ENCODE measurements around the gene NT5C.
"Not testable (repeated sequence)": the region's sequence is repeated elsewhere in the genome, so short reads cannot be mapped to it uniquely, and the experiment has no call there.

Gene NT5C

DNA sequence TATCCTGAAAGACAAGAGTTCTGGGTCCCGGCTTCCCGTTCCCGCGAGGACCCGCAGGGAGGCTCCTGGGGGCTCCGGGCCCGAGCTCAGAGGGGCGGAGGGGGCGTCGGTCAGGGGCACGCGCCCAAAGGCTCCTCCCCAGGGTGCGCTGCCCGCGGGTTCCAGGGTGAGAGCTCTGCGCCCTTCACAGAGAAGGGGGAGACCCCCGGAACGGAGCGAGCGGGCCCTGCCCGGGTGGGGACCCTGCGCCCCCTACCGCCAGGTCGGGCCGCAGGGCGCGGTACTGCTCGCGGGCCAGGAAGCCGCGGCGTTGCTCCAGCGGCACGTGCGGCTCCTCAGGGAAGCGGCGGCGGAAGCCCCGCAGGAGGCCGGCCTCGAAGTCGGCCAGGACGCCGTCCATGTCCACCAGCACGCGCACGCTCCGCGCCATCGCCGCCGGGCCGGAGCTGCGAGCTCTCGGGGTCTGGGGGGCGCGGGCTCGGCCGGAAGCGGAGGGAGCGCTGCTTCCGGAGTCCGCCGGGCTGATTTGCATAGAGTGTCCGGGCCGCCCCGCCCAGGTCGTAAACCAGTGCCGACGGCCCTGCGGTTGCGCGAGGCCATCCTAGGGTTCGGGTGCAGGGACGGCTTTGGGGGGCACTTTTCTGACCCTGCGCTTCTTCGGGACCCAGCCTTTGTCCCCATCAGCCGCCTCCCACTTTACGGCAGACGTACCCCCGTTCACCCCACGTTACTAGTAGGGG lies at the start of gene NT5C:
Gene NT5C (minus strand): TSS at position 465 of the 740 bp plus-strand sequence. CDS start 35 bp downstream, at position 430.
- H3K9ac ChIP-seq (ENCODE audit: low read depth, low read length) = peak within 1 kb of the TSS; percentile 95
- peak within 1 kb of the TSS; percentile 72 for H3K27ac ChIP-seq (ENCODE audit: low read length)
- no peaks in the 10 kb centered on the region for H3K4me1 ChIP-seq (ENCODE audit: insufficient read depth, low read length)
- no peaks in the 10 kb centered on the region for H3K9me3 ChIP-seq (ENCODE audit: insufficient read depth, low read depth, low read length)
- H3K27me3 ChIP-seq (ENCODE audit: insufficient read depth, low read length) = no peaks in the 10 kb centered on the region
- H3K36me3 ChIP-seq (ENCODE audit: insufficient read depth, low read depth, low read length) = peaks cover 33% of the 10 kb centered on the region
- peak within 1 kb of the TSS; percentile 86 for H3K4me3 ChIP-seq (ENCODE audit: low read length)

DNA sequence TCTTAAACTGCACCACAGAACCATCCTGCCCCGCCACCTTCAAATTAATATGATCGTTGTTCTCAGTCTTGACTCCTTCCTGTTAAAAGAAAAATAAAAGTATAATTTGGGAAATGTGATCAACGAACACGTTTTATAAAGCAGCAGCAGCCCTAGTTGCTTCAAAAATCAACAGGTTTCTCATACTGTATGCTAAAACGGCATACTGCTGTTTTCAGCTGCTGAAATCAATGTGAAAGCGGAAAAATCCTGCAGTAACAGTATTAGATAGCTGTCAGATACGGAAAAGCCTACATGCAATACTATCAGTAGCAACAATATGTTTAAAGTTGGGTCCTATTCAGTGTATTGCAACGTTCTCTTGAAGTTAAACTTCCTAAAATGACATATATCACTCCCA lies 49.6 kb upstream of the NT5C start:
- Histone ChIP-seq H3K4me3 (ENCODE audit: low read length) (peak overlapping the region; percentile 90), H3K27ac (ENCODE audit: low read length) (no peak overlapping the region), H3K36me3 (ENCODE audit: insufficient read depth, low read depth, low read length) (peaks cover 51% of the 10 kb centered on the region), H3K27me3 (ENCODE audit: insufficient read depth, low read length) (no peaks in the 10 kb centered on the region), H3K9ac (ENCODE audit: low read depth, low read length) (peak overlapping the region; percentile 97), H3K9me3 (ENCODE audit: insufficient read depth, low read depth, low read length) (no peaks in the 10 kb centered on the region), H3K4me1 (ENCODE audit: insufficient read depth, low read length) (no peaks in the 10 kb centered on the region)

DNA sequence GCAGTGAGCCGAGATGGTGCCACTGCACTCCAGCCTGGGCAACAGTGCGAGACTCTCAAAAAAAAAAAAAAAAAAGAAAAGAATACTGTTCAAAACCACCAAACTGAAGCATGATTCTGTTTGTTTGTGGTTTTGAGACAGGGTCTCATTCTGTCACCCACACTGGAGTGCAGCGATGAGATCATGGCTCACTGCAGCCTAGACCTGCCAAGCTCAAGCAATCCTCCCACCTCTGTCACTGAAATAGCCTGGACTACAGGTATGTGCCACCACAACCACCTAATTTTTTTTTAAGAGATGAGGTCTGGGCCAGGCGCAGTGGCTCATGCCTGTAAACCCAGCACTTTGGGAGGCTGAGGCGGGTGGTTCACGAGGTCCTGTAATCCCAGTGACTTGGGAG lies 46.9 kb upstream of the NT5C start:
- Histone ChIP-seq H3K4me3 (ENCODE audit: low read length) (no peak overlapping the region), H3K27me3 (ENCODE audit: insufficient read depth, low read length) (no peaks in the 10 kb centered on the region), H3K36me3 (ENCODE audit: insufficient read depth, low read depth, low read length) (peaks cover 77% of the 10 kb centered on the region), H3K9ac (ENCODE audit: low read depth, low read length) (no peak overlapping the region), H3K27ac (ENCODE audit: low read length) (no peak overlapping the region), H3K4me1 (ENCODE audit: insufficient read depth, low read length) (no peaks in the 10 kb centered on the region), H3K9me3 (ENCODE audit: insufficient read depth, low read depth, low read length) (no peaks in the 10 kb centered on the region)

DNA sequence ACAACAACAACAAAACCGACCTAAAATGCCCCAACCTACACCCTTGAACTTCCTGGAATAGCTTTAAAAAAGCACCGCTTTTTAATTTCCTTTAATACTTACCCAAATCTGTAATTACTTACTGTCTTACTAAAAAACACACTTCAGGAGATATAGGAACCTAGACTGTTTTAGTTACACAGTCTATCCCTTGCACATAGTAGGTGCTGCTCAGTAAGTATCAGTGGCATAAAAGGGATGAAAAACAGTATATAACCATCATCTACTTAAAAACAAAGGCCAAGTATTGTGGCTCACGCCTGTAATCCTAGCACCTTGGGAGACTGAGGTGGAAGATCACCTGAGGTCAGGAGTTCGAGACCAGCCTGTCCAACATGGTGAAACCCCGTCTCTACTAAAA lies 45.1 kb upstream of the NT5C start:
- H3K36me3 ChIP-seq (ENCODE audit: insufficient read depth, low read depth, low read length) = peaks cover 96% of the 10 kb centered on the region
- H3K4me3 ChIP-seq (ENCODE audit: low read length) = no peak overlapping the region
- no peak overlapping the region for H3K9ac ChIP-seq (ENCODE audit: low read depth, low read length)
- H3K27me3 ChIP-seq (ENCODE audit: insufficient read depth, low read length) = no peaks in the 10 kb centered on the region
- no peaks in the 10 kb centered on the region for H3K9me3 ChIP-seq (ENCODE audit: insufficient read depth, low read depth, low read length)
- H3K27ac ChIP-seq (ENCODE audit: low read length) = no peak overlapping the region
- H3K4me1 ChIP-seq (ENCODE audit: insufficient read depth, low read length) = no peaks in the 10 kb centered on the region

DNA sequence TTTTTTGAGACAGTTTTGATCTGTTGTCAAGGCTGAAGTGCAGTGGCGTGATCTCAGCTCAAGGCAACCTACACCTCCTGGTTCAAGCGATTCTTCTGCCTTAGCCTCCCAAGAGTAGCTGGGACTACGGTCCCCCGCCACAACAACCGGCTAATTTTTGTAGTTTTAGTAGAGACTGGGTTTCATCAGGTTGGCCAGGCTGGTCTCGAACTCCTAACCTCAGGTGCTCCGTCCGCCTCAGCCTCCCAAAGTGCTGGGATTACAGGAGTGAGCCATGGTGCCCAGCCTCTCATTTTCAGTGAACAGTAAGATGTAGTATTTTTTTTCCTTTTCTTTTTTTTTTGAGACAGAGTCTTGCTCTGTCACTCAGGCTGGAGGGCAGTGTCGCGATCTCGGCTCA lies 43.5 kb upstream of the NT5C start:
- Histone ChIP-seq H3K4me3 (ENCODE audit: low read length) (no peak overlapping the region), H3K9me3 (ENCODE audit: insufficient read depth, low read depth, low read length) (no peaks in the 10 kb centered on the region), H3K27me3 (ENCODE audit: insufficient read depth, low read length) (no peaks in the 10 kb centered on the region), H3K9ac (ENCODE audit: low read depth, low read length) (no peak overlapping the region), H3K4me1 (ENCODE audit: insufficient read depth, low read length) (no peaks in the 10 kb centered on the region), H3K36me3 (ENCODE audit: insufficient read depth, low read depth, low read length) (peaks cover 99% of the 10 kb centered on the region), H3K27ac (ENCODE audit: low read length) (no peak overlapping the region)

DNA sequence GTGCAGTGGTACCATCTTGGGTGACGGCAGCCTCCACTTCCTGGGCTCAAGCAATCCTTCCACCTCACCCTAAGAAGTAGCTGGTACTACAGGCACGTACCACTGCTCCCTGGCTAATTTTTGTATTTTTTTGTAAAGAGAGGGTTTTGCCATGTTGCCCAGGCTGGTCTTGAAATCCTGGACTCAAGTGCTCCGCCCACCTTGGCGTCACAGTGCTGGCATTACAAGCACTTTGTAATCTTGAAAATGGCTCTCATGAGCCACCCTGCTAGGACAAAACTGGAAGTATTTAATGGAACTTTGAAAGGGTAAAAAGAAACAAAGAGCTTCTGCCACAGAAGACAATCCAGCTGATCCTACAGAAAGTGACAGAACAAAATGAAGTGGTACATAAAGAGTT lies 42.0 kb upstream of the NT5C start:
- Histone ChIP-seq H3K27me3 (ENCODE audit: insufficient read depth, low read length) (no peaks in the 10 kb centered on the region), H3K4me3 (ENCODE audit: low read length) (no peak overlapping the region), H3K9me3 (ENCODE audit: insufficient read depth, low read depth, low read length) (no peaks in the 10 kb centered on the region), H3K36me3 (ENCODE audit: insufficient read depth, low read depth, low read length) (peaks cover 98% of the 10 kb centered on the region), H3K9ac (ENCODE audit: low read depth, low read length) (no peak overlapping the region), H3K4me1 (ENCODE audit: insufficient read depth, low read length) (no peaks in the 10 kb centered on the region), H3K27ac (ENCODE audit: low read length) (no peak overlapping the region)

DNA sequence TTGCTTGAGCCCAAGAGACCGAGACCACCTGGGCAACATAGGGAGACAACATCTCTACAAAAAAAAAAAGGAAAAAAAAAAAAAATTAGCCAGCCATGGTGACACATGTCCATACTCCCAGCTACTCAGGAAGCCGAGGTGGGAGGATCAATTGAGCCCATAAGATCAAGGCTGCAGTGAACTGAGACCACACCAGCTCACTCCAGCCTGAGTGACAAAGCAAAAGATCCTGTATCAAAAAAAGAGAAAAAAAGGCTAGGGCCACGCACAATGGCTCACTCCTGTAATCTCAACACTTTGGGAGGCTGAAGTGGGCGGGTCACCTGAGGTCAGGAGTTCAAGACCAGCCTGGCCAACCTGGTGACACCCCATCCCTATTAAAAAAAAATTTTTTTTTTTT lies 37.5 kb upstream of the NT5C start:
- no peak overlapping the region for H3K27ac ChIP-seq (ENCODE audit: low read length)
- H3K36me3 ChIP-seq (ENCODE audit: insufficient read depth, low read depth, low read length) = peaks cover 91% of the 10 kb centered on the region
- no peaks in the 10 kb centered on the region for H3K27me3 ChIP-seq (ENCODE audit: insufficient read depth, low read length)
- no peaks in the 10 kb centered on the region for H3K4me1 ChIP-seq (ENCODE audit: insufficient read depth, low read length)
- H3K4me3 ChIP-seq (ENCODE audit: low read length) = no peak overlapping the region
- no peak overlapping the region for H3K9ac ChIP-seq (ENCODE audit: low read depth, low read length)
- H3K9me3 ChIP-seq (ENCODE audit: insufficient read depth, low read depth, low read length) = no peaks in the 10 kb centered on the region

DNA sequence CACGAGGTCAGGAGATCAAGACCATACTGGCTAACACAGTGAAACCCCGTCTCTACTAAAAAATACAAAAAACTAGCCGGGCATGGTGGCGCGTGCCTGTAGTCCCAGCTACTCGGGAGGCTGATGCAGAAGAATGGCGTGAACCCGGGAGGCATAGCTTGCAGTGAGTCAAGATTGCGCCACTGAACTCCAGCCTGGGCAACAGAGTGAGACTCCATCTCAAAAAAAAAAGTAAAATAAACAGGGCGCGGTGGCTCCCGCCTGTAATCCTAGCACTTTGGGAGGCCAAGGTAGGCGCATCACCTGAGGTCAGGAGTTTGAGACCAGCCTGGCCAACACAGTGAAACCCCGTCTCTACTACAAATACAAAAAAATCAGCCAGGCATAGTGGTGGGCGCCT lies 33.1 kb upstream of the NT5C start:
- not testable (repeated sequence) for H3K4me3 ChIP-seq (ENCODE audit: low read length); H3K27ac ChIP-seq (ENCODE audit: low read length); H3K27me3 ChIP-seq (ENCODE audit: insufficient read depth, low read length); H3K9ac ChIP-seq (ENCODE audit: low read depth, low read length); H3K9me3 ChIP-seq (ENCODE audit: insufficient read depth, low read depth, low read length); H3K4me1 ChIP-seq (ENCODE audit: insufficient read depth, low read length)
- H3K36me3 ChIP-seq (ENCODE audit: insufficient read depth, low read depth, low read length) = peaks cover 52% of the 10 kb centered on the region

DNA sequence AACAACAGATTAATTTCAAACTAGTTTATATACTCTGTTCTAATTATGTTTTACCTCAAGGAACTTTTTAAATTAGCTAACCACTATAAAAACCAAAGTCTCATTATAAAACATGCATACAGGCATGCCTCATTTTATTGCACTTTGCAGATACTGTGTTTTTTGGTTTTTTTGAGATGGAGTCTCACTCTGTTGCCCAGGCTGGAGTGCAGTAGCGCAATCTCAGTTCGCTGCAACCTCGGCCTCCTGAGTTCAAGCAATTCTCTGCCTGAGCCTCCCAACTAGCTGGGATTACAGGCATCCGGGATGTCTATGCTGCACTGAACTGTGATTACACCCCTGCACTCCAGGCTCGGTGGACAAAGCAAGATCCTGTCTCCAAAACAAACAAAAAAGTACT lies 31.5 kb upstream of the NT5C start:
- Histone ChIP-seq H3K27ac (ENCODE audit: low read length) (no peak overlapping the region), H3K36me3 (ENCODE audit: insufficient read depth, low read depth, low read length) (peaks cover 38% of the 10 kb centered on the region), H3K4me1 (ENCODE audit: insufficient read depth, low read length) (no peaks in the 10 kb centered on the region), H3K9ac (ENCODE audit: low read depth, low read length) (no peak overlapping the region), H3K4me3 (ENCODE audit: low read length) (no peak overlapping the region), H3K9me3 (ENCODE audit: insufficient read depth, low read depth, low read length) (no peaks in the 10 kb centered on the region), H3K27me3 (ENCODE audit: insufficient read depth, low read length) (no peaks in the 10 kb centered on the region)

DNA sequence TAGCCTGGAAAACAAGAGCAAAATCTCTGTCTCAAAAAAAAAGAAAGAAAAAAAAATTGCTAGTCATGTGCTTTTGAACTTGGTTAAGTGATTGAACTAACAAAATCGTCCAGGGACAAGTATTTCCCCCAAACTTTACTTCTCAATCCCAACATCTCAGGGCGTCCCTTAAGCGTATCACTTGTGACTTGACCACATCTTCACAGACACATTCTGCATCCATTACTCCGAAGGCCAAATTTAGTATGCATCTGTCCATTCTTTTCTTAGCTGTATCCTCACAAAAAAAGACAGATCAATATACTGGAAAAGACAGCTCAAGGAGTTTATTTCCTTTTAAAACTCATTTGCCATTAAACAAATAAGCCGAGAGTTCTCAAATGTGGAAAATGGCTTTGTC lies 28.7 kb upstream of the NT5C start:
- Histone ChIP-seq H3K4me1 (ENCODE audit: insufficient read depth, low read length) (no peaks in the 10 kb centered on the region; the same call in 1 of the 2 replicates), H3K4me3 (ENCODE audit: low read length) (no peak overlapping the region), H3K9me3 (ENCODE audit: insufficient read depth, low read depth, low read length) (no peaks in the 10 kb centered on the region), H3K9ac (ENCODE audit: low read depth, low read length) (no peak overlapping the region), H3K27ac (ENCODE audit: low read length) (no peak overlapping the region), H3K27me3 (ENCODE audit: insufficient read depth, low read length) (no peaks in the 10 kb centered on the region), H3K36me3 (ENCODE audit: insufficient read depth, low read depth, low read length) (peaks cover 10% of the 10 kb centered on the region; the same call in 1 of the 2 replicates)

DNA sequence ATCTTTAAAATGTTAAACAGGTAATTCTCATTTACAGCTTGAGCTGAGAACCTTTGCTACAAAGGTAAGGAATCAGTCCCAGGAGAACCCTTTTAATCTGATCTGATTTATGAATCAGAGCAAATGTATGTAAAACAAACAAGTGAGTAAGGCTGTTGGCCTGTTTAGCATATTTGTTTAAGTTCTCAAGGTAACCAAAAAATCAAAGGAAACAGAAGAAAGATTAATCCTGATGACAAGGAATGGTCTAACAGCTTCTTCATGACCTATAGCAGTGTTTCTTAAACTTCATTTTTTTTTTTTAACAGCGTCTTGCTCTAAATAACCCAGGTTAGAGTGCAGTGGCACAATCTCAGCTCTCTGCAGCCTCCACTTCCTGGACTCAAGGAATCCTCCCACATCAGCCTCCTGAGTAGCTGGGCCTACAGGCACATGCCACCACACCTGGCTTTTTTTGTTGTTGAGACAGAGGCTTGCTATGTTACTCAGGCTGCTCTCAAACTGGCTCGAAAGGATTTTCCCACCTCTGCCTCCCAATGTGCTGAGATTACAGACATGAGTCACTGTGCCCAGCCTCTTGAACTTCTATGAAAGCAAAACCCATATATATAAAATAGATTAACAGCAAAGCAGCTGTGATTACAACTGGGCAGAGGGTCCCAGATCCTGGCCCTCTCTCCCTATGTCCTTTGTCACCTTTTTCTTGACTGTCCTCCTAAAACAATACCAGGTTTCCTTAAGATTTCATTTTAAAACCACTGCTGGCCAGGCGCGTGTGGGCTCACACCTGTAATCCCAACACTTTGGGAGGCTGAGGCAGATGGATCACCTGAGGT lies 27.9 kb upstream of the NT5C start:
- Histone ChIP-seq H3K4me1 (ENCODE audit: insufficient read depth, low read length) (peaks cover 4% of the 10 kb centered on the region; the same call in 1 of the 2 replicates), H3K36me3 (ENCODE audit: insufficient read depth, low read depth, low read length) (peaks cover 4% of the 10 kb centered on the region; the same call in 1 of the 2 replicates), H3K9ac (ENCODE audit: low read depth, low read length) (no peak overlapping the region), H3K4me3 (ENCODE audit: low read length) (no peak overlapping the region), H3K9me3 (ENCODE audit: insufficient read depth, low read depth, low read length) (no peaks in the 10 kb centered on the region), H3K27me3 (ENCODE audit: insufficient read depth, low read length) (no peaks in the 10 kb centered on the region), H3K27ac (ENCODE audit: low read length) (no peak overlapping the region)

DNA sequence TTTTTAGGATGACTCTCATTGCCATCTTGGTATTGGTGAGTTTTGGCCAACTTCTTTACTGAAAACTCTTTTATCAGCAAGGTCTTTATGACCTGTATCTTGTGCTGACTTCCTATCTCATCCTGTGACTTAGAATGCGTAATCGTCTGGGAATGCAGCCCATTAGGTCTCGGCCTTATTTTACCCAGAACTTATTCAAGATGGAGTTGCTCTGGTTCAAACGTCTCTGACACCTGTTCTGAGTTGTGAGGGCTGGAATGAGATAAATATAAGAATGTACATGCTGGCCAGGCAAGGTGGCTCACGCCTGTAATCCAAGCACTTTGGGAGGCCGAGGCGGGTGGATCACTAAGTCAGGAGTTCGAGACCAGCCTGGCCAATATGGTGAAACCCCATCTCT lies 26.9 kb upstream of the NT5C start:
- H3K4me1 ChIP-seq (ENCODE audit: insufficient read depth, low read length); H3K9me3 ChIP-seq (ENCODE audit: insufficient read depth, low read depth, low read length); H3K27me3 ChIP-seq (ENCODE audit: insufficient read depth, low read length); H3K4me3 ChIP-seq (ENCODE audit: low read length); H3K36me3 ChIP-seq (ENCODE audit: insufficient read depth, low read depth, low read length); H3K27ac ChIP-seq (ENCODE audit: low read length); H3K9ac ChIP-seq (ENCODE audit: low read depth, low read length): not testable (repeated sequence)

All from iPS-20b (cell line).